SKM-1 (cell line): ENCODE measurements around the gene CLIP3.

ENCODE experiments used
- DNase-seq: peaks from one replicate; lab custom pipeline; 2025; ENCODE audit not compliant: unreplicated experiment; lab: John Stamatoyannopoulos, UW

Gene CLIP3

DNA sequence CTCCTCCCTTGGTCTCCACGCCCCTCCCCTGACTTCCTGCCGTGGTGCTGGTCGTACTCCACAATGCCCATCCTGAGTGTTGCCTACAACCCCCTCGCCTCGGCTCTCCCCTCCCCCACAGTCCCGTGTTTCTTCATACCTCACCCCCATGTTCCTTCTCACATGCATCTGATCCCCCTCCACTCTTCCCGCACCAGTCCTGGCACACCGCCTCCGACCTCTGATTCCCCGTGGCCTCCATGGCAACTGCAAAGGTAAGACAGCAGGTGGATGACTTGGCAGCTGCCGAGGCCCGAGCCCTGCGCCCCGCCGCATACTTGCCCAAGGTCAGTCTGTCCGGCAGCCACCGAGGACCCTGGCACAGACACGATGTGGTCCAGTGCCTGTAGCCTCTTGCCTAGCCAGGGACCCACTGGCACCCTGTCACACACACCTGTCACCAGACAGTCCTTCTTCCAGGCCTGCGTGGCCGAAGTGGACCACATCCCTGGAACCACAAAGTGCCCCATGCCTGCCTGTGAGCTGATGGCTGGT, 53.8 kb downstream of the CLIP3 start:
- DNase-seq, result no peak

DNA sequence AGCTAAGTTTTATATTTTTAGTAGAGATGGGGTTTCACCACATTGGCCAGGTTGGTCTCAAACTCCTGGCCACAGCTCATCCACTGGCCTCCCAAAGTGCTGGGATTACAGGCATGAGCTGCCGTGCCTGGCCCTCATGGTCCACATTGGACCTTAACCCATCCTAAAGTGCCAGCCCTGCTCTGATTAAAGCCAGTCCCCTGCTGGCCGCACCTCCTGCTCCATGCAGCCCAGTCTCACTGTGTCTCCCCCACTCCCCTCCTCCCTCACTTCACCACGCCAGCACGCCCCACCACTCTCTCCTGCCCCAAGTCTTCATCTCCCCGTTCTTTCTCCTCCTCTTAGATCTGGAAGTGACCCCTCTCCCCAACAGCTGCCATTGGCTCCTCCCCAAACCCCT, 54.4 kb downstream of the CLIP3 start:
- DNase-seq, result no peak

GRCh38 chr19:35977446-35978222, 55.0 kb downstream of the CLIP3 start:
- no peak for DNase-seq

DNA sequence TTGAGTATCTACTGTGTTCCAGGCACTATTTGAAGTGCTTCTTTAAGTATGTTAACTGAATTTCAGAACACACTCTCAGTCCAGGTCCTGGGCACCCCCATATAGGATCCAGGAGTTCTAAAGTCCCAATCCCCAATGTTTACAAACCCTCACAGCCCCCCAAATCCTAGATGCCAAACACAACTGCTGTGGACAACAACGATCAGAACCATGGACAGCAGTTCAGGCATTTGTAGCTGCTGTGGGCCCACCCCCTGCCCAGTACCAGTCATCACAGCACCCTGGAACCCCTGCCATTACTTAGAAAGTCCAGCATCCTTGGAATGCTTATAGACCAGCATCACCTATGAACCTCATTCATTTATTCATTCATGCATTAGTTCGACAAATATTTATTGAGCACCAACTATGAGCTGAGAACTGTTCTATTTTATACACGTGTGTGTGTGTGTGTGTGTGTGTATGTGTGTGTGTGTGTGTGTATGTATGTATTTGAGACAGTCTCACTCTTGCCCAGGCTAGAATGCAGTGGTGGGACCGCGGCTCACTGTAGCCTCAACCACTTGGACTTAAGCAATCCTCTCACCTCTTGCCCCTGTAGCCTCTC, 57.0 kb downstream of the CLIP3 start:
- DNase-seq, result no peak

DNA sequence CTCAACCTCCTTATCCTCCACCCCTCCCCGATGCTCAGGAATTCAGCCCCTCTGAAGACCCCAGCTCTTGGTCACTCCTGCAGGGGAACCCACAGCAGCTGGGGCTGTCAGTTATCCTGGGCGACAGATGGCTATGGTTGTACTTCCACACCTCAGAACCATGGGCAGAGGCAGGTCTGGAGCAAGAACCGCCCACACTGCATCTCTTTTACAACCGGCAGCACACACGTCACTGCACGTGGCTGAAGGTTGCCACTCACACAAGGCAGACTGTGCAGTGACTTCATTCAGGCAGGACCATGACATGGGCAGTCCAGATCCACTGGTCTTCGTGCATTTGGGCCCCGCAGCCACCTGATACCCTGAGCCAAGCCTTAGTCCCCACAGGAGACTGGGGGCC, 59.2 kb downstream of the CLIP3 start:
- no peak for DNase-seq

- no peak for DNase-seq
These were observed 65.9 kb downstream of the CLIP3 start for GRCh38 chr19:35966771-35967170.
